HG03108 (cell line): ENCODE results near the gene ARHGEF18.

Experiments
- ATAC-seq: cut with Tn5 transposase; IDR thresholded peaks from one replicate; pipeline ENCODE4 v1.9.1; 2021; ENCODE audit warnings: moderate library complexity; ENCODE audit not compliant: unreplicated experiment

The ARHGEF18 gene

DNA sequence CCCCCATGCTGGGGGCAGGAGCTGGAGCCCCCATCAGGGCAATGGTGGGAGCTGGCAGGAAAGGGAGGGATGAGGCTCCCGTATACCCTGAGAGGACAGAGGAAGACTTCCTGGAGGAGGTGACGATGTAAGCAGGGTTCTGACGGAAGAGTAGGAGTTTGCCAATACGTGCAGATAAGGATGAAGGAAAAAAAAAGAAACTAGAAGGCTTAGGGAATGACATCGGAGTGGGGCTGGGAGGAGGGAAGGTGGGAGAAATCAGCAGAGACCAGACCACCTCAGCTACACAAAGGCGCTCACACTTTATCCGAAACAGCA lies 32.3 kb downstream of the ARHGEF18 start:
- no peak for ATAC-seq

DNA sequence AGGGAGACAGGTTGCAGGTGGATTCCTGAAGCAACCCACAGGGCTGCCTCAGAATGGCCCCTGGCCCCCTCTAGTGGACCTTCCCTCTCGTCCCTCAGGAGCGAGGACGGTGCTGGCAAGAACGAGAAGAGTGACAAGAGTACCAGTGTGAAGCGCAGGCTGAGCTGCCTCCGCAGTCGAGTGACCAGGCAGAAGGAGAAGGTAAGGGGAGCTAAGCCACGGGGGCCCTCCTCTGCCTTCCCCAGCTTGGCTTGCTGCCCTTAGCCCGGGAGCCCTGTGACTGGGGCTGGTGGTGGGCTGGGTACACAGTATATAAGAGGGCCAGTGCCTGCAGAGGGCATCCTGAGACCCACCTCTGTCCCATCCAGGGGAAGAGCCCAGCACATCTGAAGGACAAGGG lies 34.0 kb downstream of the ARHGEF18 start:
- no peak for ATAC-seq

DNA sequence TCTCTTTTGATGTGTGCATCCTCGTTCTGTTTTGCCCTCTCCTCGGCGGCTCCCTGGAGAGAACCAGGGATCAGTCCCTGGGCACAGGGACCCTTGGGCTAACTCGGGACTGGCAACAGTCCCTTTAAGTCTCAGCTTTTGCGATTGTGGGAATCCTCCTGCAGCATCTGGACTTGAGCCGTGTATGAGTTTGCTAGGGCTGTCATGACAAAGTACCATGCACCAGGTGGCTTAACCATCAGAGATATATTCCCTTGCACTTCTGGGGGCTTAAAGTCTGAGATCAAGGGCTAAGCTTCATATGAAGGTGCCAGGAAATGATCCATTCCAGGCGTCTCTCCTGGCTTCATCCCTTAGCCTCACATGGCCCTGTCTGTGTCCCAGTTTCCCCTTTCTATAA lies 34.5 kb downstream of the ARHGEF18 start:
- no peak for ATAC-seq

DNA sequence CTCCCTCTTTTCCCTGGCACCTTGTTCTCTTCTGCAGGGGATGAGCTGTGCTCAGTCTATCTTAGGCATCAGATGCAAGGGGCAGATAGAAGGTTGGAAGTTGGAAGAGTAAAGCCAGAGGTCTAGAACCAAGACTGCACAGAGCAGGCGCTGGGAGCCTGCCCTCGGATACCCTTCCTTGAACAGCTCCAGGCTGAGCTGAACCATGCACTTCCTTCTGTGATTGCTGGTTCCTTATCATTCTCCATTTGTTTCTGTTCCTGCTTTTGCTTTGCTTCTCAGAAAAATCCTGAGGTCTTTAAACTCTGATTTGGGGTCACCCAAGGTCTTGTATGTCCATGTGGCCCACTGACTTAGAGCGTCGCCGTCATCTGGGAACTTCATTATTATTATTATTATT lies 36.3 kb downstream of the ARHGEF18 start:
- no peak for ATAC-seq

GRCh38 chr19:7386308-7386707 lies 37.6 kb downstream of the ARHGEF18 start:
- ATAC-seq = no peak

- no peak for ATAC-seq
These were observed 38.0 kb downstream of the ARHGEF18 start for GRCh38 chr19:7386769-7387168.

DNA sequence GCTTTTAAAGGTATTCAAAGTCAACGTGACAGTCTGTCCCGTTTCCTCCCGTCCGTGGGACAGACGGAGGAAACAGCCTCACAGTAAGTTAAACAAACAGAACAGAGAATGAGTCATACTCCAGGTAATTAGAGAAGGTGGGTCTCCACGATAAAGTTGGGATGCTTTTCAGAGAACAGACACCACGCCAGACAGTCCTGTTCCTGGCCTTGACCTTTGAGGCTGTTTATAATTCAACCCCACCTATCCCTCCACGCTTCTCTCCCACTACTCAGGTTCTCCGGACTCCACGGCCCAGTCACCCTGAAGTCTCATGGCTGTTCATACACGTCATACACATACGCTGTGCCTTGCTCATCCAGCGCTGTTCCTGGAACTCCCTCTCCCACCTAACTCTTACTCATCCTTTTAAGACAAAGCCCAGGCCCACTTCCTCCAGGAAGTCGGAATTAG lies 42.5 kb downstream of the ARHGEF18 start:
- no peak for ATAC-seq

DNA sequence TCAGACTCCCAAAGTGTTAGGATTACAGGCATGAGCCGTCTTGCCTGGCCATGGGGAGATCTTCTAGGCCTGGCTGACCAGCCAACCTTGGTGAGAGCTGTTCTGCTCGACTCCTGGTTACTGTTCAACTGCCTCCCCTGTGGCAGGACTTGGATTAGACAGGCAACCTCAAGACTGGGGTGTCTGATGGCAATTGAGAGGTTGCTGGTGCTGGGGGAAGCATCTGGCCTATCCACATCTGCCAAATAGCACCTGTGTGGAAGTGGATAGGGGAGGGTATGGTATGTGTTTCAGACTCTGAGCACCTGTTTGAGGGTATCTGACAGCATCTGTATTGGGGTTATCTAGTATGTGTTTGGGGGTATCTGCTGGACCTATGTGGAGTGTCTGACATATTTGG lies 44.7 kb downstream of the ARHGEF18 start:
- no peak for ATAC-seq

DNA sequence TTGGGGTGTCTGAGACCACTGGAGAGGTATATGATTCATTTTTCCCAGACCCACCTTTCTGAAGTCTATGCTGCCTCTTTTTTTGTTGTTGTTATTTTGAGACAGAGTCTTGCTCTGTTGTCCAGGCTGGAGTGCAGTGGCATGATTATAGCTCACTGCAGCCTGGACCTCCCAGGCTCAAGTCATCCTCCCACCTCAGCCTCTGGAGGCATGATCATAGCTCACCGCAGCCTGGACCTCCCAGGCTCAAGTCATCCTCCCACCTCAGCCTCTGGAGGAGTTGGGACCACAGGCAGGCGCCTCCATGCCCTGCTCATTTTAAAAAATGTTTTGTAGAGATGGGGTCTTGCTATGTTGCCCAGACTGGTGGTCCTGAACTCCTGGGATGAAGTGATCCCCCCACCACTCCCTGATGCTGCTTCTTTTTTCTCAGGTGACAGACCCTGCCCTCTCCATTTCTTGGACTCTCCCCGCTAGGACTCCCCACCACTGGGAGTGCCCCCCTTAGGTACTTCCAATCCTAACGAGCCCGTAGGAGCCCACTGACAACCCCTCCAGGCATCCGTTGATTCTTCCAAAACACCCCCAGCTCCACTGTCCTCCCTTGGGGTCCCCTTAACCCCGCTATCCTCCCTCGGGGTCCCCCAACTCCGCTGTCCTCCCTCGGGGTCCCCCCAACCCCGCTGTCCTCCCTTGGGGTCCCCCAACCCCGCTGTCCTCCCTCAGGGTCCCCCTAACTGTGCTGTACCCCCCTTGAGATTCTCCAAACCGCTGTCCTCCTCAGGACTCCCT lies 45.4 kb downstream of the ARHGEF18 start:
- no peak for ATAC-seq

DNA sequence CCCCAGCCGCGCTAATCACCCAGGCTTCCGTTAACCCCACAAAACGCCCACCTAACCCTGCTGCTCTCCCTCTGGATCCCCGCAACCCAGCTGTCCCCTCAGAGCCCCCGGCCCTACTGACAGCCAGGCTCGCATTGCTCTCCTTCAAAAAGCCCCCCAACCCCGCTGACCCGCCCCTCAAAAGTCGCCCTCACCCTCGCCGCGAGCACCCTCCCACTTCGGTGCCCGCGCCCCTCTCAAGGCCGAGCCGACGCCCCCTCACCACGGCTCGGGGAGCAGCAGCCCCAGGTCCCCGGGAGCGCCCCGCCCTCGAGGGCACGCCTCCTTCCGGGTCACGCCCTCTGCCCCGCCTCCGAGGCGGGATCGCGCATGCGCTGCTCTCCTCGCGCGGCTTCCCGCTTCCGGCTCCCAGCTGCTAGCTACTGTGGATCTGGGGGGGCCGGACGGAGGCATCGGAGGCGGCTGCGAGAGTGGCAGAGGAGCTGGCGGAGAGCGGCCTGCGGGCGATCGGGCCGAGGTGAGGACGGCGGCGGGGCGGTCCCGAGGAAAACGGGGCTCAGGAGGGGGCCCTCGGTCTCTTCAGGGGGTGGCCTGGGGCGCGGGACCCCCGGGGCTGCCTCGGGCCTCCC lies 46.1 kb downstream of the ARHGEF18 start:
- ATAC-seq = peak; percentile 76

- no peak for ATAC-seq
These were observed 46.8 kb downstream of the ARHGEF18 start for GRCh38 chr19:7395360-7396066.

DNA sequence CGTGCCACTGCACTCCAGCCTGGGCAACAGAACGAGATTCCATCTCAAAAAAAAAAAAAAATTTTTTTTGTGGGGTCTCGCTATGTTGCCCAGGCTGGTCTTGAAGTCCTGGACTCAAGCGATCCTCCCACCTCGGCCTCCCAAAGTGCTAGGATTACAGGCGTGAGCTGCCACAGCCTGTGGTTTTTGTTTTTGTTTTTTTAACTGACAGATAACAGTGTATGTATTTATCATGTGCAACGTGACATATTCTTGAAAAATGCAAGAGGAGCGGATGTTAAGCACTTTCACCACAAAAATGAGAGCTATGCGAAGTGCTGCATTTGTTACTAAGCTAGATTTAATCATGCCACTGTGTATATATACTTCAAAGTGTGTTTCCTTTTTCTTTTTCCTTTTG lies 49.0 kb downstream of the ARHGEF18 start:
- ATAC-seq = no peak
